Ovary (tissue), 3 donors: Measurements from ENCODE around the gene TMEM169.

Experiments used
- EP300 ChIP-seq: sonication (generic); formaldehyde crosslinking; IDR thresholded peaks from one replicate; pipeline ENCODE4 v1.6.1; 2017; ENCODE audit warnings: antibody characterized with exemption
- POLR2A ChIP-seq: fragments of 450-650 bp; IDR thresholded peaks from one replicate; pipeline ENCODE4 v1.6.1; 2017; ENCODE audit warnings: antibody characterized with exemption, mild to moderate bottlenecking, moderate library complexity
- TF ChIP-seq, protein P1 (sequence below), 3 donors: fragments of 450-650 bp in 2 of 3; fragments of 200-600 bp in 1 of 3; IDR thresholded peaks; one replicate each; pipeline versions ENCODE4 v1.5.1 to v1.8.0; 2016 to 2022; ENCODE audit warnings: antibody characterized with exemption in 3 of 3, mild to moderate bottlenecking in 1 of 3
- donor health status: DM: no; HTN: no; CAD: no.

DNA sequence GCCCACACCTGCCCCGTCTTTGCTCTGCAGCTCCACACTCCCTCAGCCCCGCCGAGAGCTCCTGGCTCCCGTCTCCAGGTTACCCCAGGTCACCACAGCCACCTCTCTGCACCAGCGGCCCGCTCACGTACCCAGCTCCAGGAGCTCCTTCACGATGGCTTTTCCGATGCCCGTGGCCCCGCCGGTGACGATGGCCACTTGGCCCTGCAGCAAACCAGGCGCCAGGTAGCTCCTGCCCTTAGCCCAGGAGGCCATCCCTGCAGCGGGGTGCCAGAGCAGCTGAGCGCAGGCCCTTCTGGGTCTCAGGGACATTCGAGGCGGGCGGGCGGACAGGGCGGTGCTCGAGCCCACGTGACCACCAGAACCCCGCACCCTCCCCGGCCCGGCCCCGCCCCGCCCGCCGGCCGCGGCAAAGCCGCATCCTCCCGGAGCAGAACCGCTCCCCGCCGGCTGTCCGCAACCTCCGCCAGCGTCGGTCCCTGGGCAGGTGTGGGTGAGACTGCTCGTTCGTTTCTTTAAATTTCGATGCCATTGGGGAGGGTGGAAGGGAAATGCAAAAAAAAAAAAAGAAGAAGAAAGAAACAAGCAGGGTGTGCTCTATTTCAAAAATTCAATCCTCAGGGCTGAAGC is at the start of gene TMEM169, which contains the start of gene PECR:
- TF ChIP-seq, protein P1, sequence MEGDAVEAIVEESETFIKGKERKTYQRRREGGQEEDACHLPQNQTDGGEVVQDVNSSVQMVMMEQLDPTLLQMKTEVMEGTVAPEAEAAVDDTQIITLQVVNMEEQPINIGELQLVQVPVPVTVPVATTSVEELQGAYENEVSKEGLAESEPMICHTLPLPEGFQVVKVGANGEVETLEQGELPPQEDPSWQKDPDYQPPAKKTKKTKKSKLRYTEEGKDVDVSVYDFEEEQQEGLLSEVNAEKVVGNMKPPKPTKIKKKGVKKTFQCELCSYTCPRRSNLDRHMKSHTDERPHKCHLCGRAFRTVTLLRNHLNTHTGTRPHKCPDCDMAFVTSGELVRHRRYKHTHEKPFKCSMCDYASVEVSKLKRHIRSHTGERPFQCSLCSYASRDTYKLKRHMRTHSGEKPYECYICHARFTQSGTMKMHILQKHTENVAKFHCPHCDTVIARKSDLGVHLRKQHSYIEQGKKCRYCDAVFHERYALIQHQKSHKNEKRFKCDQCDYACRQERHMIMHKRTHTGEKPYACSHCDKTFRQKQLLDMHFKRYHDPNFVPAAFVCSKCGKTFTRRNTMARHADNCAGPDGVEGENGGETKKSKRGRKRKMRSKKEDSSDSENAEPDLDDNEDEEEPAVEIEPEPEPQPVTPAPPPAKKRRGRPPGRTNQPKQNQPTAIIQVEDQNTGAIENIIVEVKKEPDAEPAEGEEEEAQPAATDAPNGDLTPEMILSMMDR (IDR thresholded peaks at IDR 0.05) = no peak
- TF ChIP-seq POLR2A (peak; percentile 2), EP300 (no peak)
